T-helper 17 cell (primary cell): Measurements from ENCODE around the gene SLAMF7. TPM values are rescaled to one million over a fixed set of nuclear protein-coding genes. Genes with fewer than 3 reads are reported as not detected.

Experiments
- ATAC-seq: fragments of 150-1000 bp; cut with Tn5 transposase; 2 replicates; pipeline ENCODE4 v1.10.0; 2021; ENCODE audit warnings: mild to moderate bottlenecking, moderate library complexity
- DNase-seq, 3 donors: peaks; one replicate each; pipeline versions ENCODE4 v3.0.0 to v3.0.0-alpha.2; 2020 to 2021
- H3K9me3 ChIP-seq: one replicate; pipeline ENCODE4 v1.7.0; 2013; ENCODE audit warnings: low read length, mild to moderate bottlenecking; ENCODE audit not compliant: control insufficient read depth, poor library complexity, severe bottlenecking
- H3K27ac Mint-ChIP-seq: one replicate; pipeline ENCODE4 v1.8.0; 2022; ENCODE audit warnings: mild to moderate bottlenecking, moderate library complexity, mixed read lengths
- H3K27me3 Mint-ChIP-seq: one replicate; pipeline ENCODE4 v1.8.0; 2022; ENCODE audit warnings: mixed read lengths
- H3K36me3 Mint-ChIP-seq: one replicate; pipeline ENCODE4 v1.8.0; 2022; ENCODE audit warnings: low read depth, mixed read lengths
- H3K4me1 Mint-ChIP-seq: one replicate; pipeline ENCODE4 v1.8.0; 2022; ENCODE audit warnings: mild to moderate bottlenecking, mixed read lengths
- H3K4me3 Mint-ChIP-seq: one replicate; pipeline ENCODE4 v1.8.0; 2022; ENCODE audit warnings: mild to moderate bottlenecking, moderate library complexity, mixed read lengths
- total RNA-seq, 4 donors: library from RNA in 2 of 4; stranded (reverse) in 2 of 4; gene quantifications; one replicate each; pipeline ENCODE4 v1.2.3 and lab custom pipeline; 2022 to 2026

SLAMF7 gene
- total RNA-seq, 2 donors from 2014 or later = 3.1 to 3.9 TPM

- Mint-ChIP-seq H3K27me3 (no peaks in the 10 kb centered on the region), H3K36me3 (peaks cover 7% of the 10 kb centered on the region), H3K4me3 (peak overlapping the region; percentile 95), H3K4me1 (peaks cover 60% of the 10 kb centered on the region), H3K27ac (peak overlapping the region; percentile 98)
- no peak for DNase-seq
- ATAC-seq = no peak
- H3K9me3 ChIP-seq = no peaks in the 10 kb centered on the region
Observed at GRCh38 chr1:160797271-160797709, 58.2 kb downstream of the SLAMF7 start.

GRCh38 chr1:160797861-160798273 lies 58.8 kb downstream of the SLAMF7 start:
- peak overlapping the region; percentile 98 for H3K27ac Mint-ChIP-seq
- ATAC-seq (peak; percentile 51), DNase-seq (peak in 2 of 3 donors; percentile 30 to 34)
- H3K4me1 Mint-ChIP-seq = peaks cover 62% of the 10 kb centered on the region
- H3K27me3 Mint-ChIP-seq = no peaks in the 10 kb centered on the region
- H3K9me3 ChIP-seq = no peaks in the 10 kb centered on the region
- H3K4me3 Mint-ChIP-seq = peak overlapping the region; percentile 95
- peaks cover 7% of the 10 kb centered on the region for H3K36me3 Mint-ChIP-seq

DNA sequence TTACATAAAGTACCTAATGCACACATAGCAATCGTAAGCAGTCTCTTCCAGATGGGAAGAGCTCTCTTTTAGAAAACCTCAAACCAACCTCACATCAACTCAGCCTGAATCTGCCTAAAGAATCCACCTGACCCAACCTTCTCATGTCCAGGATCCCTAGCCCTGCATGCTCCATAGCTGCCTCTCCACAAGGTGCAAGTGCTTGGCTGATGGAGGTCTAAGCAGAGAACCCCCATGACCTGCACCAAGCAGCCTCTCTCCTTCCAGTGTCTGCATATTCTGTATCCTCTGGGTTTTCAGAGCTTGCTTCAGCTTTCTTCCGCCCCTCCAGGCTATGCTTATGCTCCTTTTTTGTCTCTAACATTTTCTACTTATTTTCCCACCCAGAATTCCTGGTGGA lies 59.4 kb downstream of the SLAMF7 start:
- no peak for ATAC-seq
- Mint-ChIP-seq H3K4me1 (peaks cover 62% of the 10 kb centered on the region), H3K4me3 (peak overlapping the region; percentile 95), H3K36me3 (peaks cover 7% of the 10 kb centered on the region), H3K27me3 (no peaks in the 10 kb centered on the region), H3K27ac (peak overlapping the region; percentile 98)
- DNase-seq = no peak
- no peaks in the 10 kb centered on the region for H3K9me3 ChIP-seq

DNA sequence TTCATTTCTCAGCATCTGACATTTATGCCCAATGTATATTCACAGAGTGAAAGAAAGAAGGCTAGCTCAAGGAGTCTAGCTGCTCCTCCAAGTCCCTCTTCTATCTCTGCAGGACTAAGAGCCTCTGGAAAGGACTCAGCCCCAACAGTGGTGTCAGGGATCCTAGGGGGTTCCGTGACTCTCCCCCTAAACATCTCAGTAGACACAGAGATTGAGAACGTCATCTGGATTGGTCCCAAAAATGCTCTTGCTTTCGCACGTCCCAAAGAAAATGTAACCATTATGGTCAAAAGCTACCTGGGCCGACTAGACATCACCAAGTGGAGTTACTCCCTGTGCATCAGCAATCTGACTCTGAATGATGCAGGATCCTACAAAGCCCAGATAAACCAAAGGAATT lies 60.6 kb downstream of the SLAMF7 start:
- Mint-ChIP-seq H3K36me3 (peaks cover 7% of the 10 kb centered on the region), H3K27me3 (no peaks in the 10 kb centered on the region), H3K4me3 (peak overlapping the region; percentile 95), H3K4me1 (peaks cover 65% of the 10 kb centered on the region), H3K27ac (peak overlapping the region; percentile 98)
- ATAC-seq (no peak), DNase-seq (no peak)
- H3K9me3 ChIP-seq = no peaks in the 10 kb centered on the region

DNA sequence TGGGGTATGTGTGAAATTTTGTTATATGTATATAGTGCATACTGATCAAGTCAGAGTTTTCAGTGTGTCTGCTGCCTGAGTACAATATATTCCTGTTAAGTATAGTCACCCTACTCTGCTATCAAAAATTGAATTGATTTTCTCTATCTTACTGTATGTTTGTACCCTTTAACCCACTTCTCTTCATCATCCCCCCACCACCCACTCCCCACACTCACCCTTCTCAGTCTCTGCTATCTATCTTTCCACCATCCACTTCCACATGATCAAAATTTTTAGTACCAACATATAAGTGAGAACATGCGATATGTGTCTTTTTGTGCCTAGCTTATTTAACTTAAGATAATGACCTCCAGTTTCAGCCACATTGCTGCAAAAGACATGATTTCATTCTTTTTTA lies 61.1 kb downstream of the SLAMF7 start:
- ATAC-seq (no peak), DNase-seq (no peak)
- Mint-ChIP-seq H3K4me3 (peak overlapping the region; percentile 95), H3K4me1 (peaks cover 65% of the 10 kb centered on the region), H3K27me3 (no peaks in the 10 kb centered on the region), H3K27ac (peak overlapping the region; percentile 98), H3K36me3 (peaks cover 7% of the 10 kb centered on the region)
- H3K9me3 ChIP-seq = no peaks in the 10 kb centered on the region

GRCh38 chr1:160800645-160801408 lies 61.8 kb downstream of the SLAMF7 start:
- ATAC-seq (peak; percentile 59), DNase-seq (no peak)
- no peaks in the 10 kb centered on the region for H3K27me3 Mint-ChIP-seq
- peaks cover 59% of the 10 kb centered on the region for H3K4me1 Mint-ChIP-seq
- H3K4me3 Mint-ChIP-seq = peak overlapping the region; percentile 95
- peaks cover 7% of the 10 kb centered on the region for H3K36me3 Mint-ChIP-seq
- H3K9me3 ChIP-seq = no peaks in the 10 kb centered on the region
- peak overlapping the region; percentile 98 for H3K27ac Mint-ChIP-seq

DNA sequence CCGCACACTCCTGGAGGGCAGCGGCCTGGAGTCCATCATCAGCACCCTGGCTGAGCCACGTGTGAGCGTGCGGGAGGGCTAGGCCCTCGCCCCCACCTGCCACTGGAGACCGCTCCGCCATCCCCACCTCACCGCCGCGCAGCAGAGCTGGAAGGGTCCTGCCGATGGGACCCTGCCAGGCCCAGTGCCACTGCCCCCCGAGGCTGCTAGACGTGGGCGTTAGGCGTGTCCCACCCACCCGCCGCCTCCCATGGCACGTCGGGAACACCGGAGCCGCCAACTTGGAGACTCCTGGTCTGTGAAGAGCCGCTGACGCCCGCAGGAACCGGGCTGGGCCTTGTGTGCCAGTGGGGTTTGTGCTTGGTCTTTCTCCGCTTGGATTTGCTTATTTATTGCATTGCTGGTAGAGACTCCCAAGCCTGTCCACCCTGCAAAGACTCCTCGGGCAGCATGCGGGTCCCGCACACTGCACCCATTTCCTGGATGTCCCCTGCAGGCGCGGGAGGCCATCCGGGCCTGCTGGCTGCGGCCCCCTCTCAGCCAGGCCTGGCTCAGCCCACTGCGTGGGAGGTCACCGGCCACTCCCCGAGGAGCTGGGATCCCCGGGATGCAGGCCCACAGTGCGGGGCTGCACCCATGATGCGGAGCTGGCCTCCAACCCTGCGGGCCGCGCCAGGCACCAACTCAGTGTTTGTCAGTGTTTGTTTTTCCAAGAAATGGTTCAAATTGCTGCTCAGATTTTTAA lies 63.0 kb downstream of the SLAMF7 start:
- H3K4me3 Mint-ChIP-seq = peak overlapping the region; percentile 95
- H3K4me1 Mint-ChIP-seq = peaks cover 60% of the 10 kb centered on the region
- ATAC-seq (no peak), DNase-seq (no peak)
- H3K9me3 ChIP-seq = no peaks in the 10 kb centered on the region
- H3K36me3 Mint-ChIP-seq = peaks cover 10% of the 10 kb centered on the region
- H3K27me3 Mint-ChIP-seq = no peaks in the 10 kb centered on the region
- peak overlapping the region; percentile 98 for H3K27ac Mint-ChIP-seq

Other genes with a start within 250 kb of the SLAMF7 start
- 10 to 100 TPM; 24.8 to 38.0 TPM for gene SLAMF6, start 216.0 kb upstream of the SLAMF7 start, total RNA-seq
- gene CD84, start 159.8 kb upstream of the SLAMF7 start, total RNA-seq = 10 to 100 TPM; 66.2 to 71.6 TPM
- gene SLAMF1, start 92.2 kb upstream of the SLAMF7 start, total RNA-seq = 10 to 100 TPM; 67.8 to 70.6 TPM
- gene CD48, start 27.4 kb upstream of the SLAMF7 start, total RNA-seq = 100 to 1,000 TPM; 386 to 387 TPM
- 100 to 1,000 TPM in 1 of 2 donors, 10 to 100 TPM in 1; 96.6 to 124 TPM for gene LY9, start 56.9 kb downstream of the SLAMF7 start, total RNA-seq
- 1 to 10 TPM in 1 of 2 donors, under 1 TPM in 1; 0.73 to 1.4 TPM for gene CD244, start 123.6 kb downstream of the SLAMF7 start, total RNA-seq
- gene ITLN1, start 145.9 kb downstream of the SLAMF7 start, total RNA-seq = not detected
- gene ITLN2, start 215.6 kb downstream of the SLAMF7 start, total RNA-seq = not detected